ENCODE measurements around the gene IRF9.

GRCh38 chr14:24160499-24160849 is 591 bp upstream of the IRF9 start:
- no peak for TF ChIP-seq REST (IDR thresholded peaks at IDR 0.05; ENCODE audit: insufficient read depth in 1 of 2, low read depth in 2 of 2, low read length in 2 of 2)
- TF ChIP-seq POLR2AphosphoS5 (IDR thresholded peaks at IDR 0.05; ENCODE audit: low read depth, low read length): no peak

Measured in PFSK-1 (cell line).